Upper lobe of right lung (tissue), 1 donor: ENCODE data around the gene IMMP2L. TPM values are rescaled to one million over a fixed set of nuclear protein-coding genes. Genes with fewer than 3 reads are reported as not detected.

Experiments
- ATAC-seq: fragments of 200-7000 bp; cut with Tn5 transposase; one replicate; pipeline ENCODE4 v1.9.1; 2020; ENCODE audit warnings: mild to moderate bottlenecking, moderate library complexity
- DNase-seq: peaks from one replicate; pipeline ENCODE4 v3.0.0-alpha.2; 2020
- H3K27ac ChIP-seq: fragments of 200-600 bp; one replicate; pipeline ENCODE4 v1.8.0; 2022
- H3K27me3 ChIP-seq: fragments of 200-600 bp; one replicate; pipeline ENCODE4 v1.8.0; 2022; ENCODE audit warnings: mild to moderate bottlenecking
- H3K36me3 ChIP-seq: fragments of 200-600 bp; one replicate; pipeline ENCODE4 v1.8.0; 2022
- H3K4me1 ChIP-seq: fragments of 200-600 bp; one replicate; pipeline ENCODE4 v1.8.0; 2022
- H3K4me3 ChIP-seq: fragments of 200-600 bp; one replicate; pipeline ENCODE4 v1.8.0; 2022; ENCODE audit warnings: mild to moderate bottlenecking
- H3K9me3 ChIP-seq: fragments of 200-600 bp; one replicate; pipeline ENCODE4 v1.8.0; 2022
- CTCF ChIP-seq: fragments of 200-600 bp; IDR thresholded peaks from one replicate; pipeline ENCODE4 v1.8.0; 2022; ENCODE audit warnings: antibody characterized with exemption
- intact Hi-C: fragments of 100-400 bp; cut with DNase I; formaldehyde crosslinking; loops from one replicate; pipeline ENCODE4 v1.11.0; 2022
- total RNA-seq: library from RNA; stranded (reverse); fragmentation: NEBNext Ultra II Directional; extraction: Animal tissue kit (Norgen Biotek cat#: 25700); gene quantifications from one replicate; pipeline ENCODE4 v1.2.1, GENCODE V29; 2021
- donor health status: DM: no; HTN: yes; CAD: no; lungs with severe emphysema.

The IMMP2L gene
- total RNA-seq, 1 donor from 2014 or later = 22.0 TPM

DNA sequence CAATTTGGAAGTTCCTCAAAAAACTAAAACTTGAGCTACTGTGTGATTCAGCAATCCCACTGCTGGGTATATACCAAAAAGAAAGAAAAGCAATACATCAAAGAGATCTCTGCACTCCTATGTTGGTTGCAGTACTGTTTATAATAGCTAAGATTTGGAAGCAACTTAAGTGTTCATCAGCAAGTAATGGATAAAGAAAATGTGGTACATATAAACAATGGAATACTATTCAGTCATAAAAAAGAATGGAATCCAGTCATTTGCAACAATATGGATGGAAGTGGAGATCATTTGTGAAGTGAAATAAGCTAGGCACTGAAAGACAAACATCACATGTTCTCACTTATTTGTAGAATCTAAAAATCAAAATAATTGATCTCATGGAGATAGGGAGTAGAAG lies 16.5 kb upstream of the IMMP2L start:
- Histone ChIP-seq H3K36me3 (no peaks in the 10 kb centered on the region), H3K9me3 (no peaks in the 10 kb centered on the region), H3K27me3 (no peaks in the 10 kb centered on the region), H3K27ac (no peak overlapping the region), H3K4me3 (no peak overlapping the region), H3K4me1 (no peaks in the 10 kb centered on the region)
- no peak for ATAC-seq
- intact Hi-C loops = no loop called here
- DNase-seq = no peak
- TF ChIP-seq CTCF = no peak

DNA sequence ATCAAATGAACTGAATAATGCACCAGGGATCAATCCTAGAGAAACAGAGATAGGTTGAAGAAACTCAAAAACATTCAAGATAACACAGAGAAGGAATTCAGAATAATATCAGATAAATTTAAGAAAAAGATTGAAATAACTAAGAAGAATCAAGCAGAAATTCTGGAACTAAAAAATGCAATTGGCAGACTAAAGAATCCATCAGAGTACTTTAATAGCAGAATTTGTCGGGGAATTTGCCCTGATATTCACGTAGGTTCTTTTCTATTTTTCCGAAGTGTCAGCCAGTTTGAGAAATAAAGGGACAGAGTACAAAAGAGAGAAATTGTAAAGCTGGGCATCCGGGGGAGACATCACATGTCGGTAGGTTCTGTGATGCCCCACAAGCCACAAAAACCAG lies 9.4 kb upstream of the IMMP2L start:
- DNase-seq (no peak), ATAC-seq (no peak)
- Histone ChIP-seq H3K4me3 (no peak overlapping the region), H3K9me3 (no peaks in the 10 kb centered on the region), H3K36me3 (no peaks in the 10 kb centered on the region), H3K4me1 (no peaks in the 10 kb centered on the region), H3K27me3 (no peaks in the 10 kb centered on the region), H3K27ac (no peak overlapping the region)
- intact Hi-C loops = no loop called here
- no peak for TF ChIP-seq CTCF

DNA sequence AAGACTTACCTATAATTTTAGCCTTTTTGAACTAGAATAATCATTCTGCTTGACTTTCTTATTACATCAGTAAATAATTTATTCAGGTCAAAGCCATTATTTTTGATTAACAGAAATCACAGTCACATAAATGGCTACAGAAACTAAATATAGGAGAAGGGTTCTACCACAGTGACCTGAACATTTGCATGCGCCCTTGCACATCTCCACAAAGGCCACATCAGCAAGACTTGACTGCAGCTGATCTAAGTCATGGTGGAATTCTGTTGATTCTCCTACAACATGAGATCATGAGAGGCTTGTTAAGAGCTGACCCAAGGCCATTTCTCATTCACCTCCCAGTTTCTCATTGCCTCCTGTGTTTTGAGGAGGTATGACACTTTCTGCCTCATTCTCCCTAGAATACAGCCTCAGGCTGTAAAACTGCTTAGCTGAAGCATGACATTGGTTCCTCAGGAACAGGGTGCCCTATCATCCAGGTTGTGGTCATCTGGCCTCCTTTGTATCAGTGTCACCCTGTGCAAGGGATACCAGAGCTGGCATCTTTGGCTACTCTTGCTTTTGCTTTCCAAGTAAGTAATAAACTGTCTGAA lies 6.7 kb upstream of the IMMP2L start:
- intact Hi-C loops = no loop called here
- Histone ChIP-seq H3K4me1 (no peaks in the 10 kb centered on the region), H3K27me3 (no peaks in the 10 kb centered on the region), H3K9me3 (no peaks in the 10 kb centered on the region), H3K27ac (no peak overlapping the region), H3K4me3 (no peak overlapping the region), H3K36me3 (no peaks in the 10 kb centered on the region)
- no peak for TF ChIP-seq CTCF
- no peak for DNase-seq
- no peak for ATAC-seq

GRCh38 chr7:111568419-111568818 lies 6.1 kb upstream of the IMMP2L start:
- Histone ChIP-seq H3K4me1 (no peaks in the 10 kb centered on the region), H3K4me3 (no peak overlapping the region), H3K27me3 (no peaks in the 10 kb centered on the region), H3K27ac (no peak overlapping the region), H3K9me3 (no peaks in the 10 kb centered on the region), H3K36me3 (no peaks in the 10 kb centered on the region)
- ATAC-seq (no peak), DNase-seq (no peak)
- intact Hi-C loops = no loop called here
- TF ChIP-seq CTCF = no peak

DNA sequence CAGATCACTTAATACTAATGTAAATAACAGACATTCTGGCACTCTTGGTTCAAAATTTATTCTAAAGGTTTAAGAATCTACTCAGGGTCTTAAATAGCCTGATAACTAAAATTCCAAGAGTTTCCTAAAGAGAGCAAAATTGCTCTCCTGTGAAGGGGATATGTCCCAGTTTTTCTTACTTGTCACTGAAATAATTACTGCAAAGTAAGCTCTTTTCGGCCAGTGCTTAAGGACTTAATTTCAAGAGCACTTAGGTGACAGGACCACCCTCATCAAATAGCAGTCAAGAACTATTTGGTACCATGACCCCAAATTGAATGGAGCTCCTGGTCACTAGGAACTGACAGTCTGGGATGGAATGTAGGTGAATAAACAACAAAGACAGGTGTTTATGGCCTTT lies 1.8 kb upstream of the IMMP2L start:
- no peaks in the 10 kb centered on the region for H3K27me3 ChIP-seq
- H3K27ac ChIP-seq = no peak overlapping the region
- TF ChIP-seq CTCF = no peak
- intact Hi-C loops = no loop called here
- DNase-seq (no peak), ATAC-seq (no peak)
- H3K36me3 ChIP-seq = no peaks in the 10 kb centered on the region
- H3K9me3 ChIP-seq = no peaks in the 10 kb centered on the region
- H3K4me3 ChIP-seq = no peak overlapping the region
- peaks cover 20% of the 10 kb centered on the region for H3K4me1 ChIP-seq

GRCh38 chr7:111561654-111561903 lies 713 bp downstream of the IMMP2L start:
- Histone ChIP-seq H3K27me3 (no peaks in the 10 kb centered on the region), H3K4me3 (peak overlapping the region; percentile 82), H3K4me1 (peaks cover 20% of the 10 kb centered on the region), H3K27ac (peak overlapping the region; percentile 88), H3K9me3 (no peaks in the 10 kb centered on the region), H3K36me3 (no peaks in the 10 kb centered on the region)
- ATAC-seq (no peak), DNase-seq (no peak)
- intact Hi-C loops = no loop called here
- TF ChIP-seq CTCF = no peak
